ENCODE data around the gene RARG.

DNA sequence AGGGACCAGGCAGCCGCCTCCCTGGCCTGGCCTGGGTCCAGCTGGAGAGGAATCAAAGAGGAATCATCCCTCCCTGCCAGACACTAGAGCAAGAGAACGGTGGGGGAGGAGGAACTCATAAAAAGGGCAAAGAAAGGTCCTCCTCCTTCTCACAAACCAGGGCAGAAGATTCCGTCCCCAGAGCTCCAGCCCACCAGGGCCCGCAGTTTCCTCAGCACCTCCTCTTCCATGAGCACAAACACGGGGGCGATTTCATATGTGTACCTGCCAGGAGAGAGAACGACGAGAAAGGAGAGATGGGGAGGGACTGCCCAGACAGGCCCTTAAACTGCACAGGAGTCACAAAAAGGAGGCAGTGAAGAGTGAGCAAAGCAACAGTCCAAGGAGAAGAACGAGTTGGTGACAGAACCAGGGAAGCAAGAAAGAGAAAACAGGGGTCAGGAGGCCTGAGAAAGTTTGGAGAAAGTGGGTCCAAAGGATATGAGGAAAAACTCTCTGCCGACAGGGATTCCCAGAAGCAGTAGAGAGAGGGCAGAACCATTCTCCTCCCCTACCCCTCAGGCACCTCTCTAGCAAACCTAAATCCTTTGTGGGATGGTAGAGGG, 60.2 kb downstream of the RARG start:
- TF ChIP-seq, protein P1, sequence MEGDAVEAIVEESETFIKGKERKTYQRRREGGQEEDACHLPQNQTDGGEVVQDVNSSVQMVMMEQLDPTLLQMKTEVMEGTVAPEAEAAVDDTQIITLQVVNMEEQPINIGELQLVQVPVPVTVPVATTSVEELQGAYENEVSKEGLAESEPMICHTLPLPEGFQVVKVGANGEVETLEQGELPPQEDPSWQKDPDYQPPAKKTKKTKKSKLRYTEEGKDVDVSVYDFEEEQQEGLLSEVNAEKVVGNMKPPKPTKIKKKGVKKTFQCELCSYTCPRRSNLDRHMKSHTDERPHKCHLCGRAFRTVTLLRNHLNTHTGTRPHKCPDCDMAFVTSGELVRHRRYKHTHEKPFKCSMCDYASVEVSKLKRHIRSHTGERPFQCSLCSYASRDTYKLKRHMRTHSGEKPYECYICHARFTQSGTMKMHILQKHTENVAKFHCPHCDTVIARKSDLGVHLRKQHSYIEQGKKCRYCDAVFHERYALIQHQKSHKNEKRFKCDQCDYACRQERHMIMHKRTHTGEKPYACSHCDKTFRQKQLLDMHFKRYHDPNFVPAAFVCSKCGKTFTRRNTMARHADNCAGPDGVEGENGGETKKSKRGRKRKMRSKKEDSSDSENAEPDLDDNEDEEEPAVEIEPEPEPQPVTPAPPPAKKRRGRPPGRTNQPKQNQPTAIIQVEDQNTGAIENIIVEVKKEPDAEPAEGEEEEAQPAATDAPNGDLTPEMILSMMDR (conservative IDR thresholded peaks at IDR 0.05; ENCODE audit: low read depth, low read length) = no peak
- TF ChIP-seq FOS (IDR thresholded peaks at IDR 0.05; ENCODE audit: low read depth, low read length) (no peak), RFX5 (IDR thresholded peaks at IDR 0.05; ENCODE audit: low read depth, low read length) (no peak), POLR2A (IDR thresholded peaks at IDR 0.05; ENCODE audit: low read depth, low read length) (no peak), CEBPB (IDR thresholded peaks at IDR 0.05; ENCODE audit: low read depth, low read length) (no peak), CHD1 (IDR thresholded peaks at IDR 0.05; ENCODE audit: low read depth, low read length) (no peak), RCOR1 (IDR thresholded peaks at IDR 0.05; ENCODE audit: insufficient replicate concordance, low read length) (no peak), SMC3 (IDR thresholded peaks at IDR 0.05; ENCODE audit: low read depth, low read length) (no peak), NFE2L2 (IDR thresholded peaks at IDR 0.05; ENCODE audit: low read depth, low read length) (no peak), MXI1 (IDR thresholded peaks at IDR 0.05; ENCODE audit: borderline replicate concordance, low read depth, low read length) (no peak)
- TF ChIP-seq, protein P2, sequence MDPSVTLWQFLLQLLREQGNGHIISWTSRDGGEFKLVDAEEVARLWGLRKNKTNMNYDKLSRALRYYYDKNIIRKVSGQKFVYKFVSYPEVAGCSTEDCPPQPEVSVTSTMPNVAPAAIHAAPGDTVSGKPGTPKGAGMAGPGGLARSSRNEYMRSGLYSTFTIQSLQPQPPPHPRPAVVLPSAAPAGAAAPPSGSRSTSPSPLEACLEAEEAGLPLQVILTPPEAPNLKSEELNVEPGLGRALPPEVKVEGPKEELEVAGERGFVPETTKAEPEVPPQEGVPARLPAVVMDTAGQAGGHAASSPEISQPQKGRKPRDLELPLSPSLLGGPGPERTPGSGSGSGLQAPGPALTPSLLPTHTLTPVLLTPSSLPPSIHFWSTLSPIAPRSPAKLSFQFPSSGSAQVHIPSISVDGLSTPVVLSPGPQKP (IDR thresholded peaks at IDR 0.05; ENCODE audit: borderline replicate concordance, low read depth, low read length) = no peak
- TF ChIP-seq, protein P3, sequence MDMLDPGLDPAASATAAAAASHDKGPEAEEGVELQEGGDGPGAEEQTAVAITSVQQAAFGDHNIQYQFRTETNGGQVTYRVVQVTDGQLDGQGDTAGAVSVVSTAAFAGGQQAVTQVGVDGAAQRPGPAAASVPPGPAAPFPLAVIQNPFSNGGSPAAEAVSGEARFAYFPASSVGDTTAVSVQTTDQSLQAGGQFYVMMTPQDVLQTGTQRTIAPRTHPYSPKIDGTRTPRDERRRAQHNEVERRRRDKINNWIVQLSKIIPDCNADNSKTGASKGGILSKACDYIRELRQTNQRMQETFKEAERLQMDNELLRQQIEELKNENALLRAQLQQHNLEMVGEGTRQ (IDR thresholded peaks at IDR 0.05; ENCODE audit: low read depth, low read length) = no peak
